GM23248 (cell line): ENCODE data around the gene MRAS. TPM values are rescaled to one million over a fixed set of nuclear protein-coding genes. Genes with fewer than 3 reads are reported as not detected.
"Not testable (repeated sequence)": the region's sequence is repeated elsewhere in the genome, so short reads cannot be mapped to it uniquely, and the experiment has no call there.

ENCODE experiments used
- DNase-seq: peaks from one replicate; pipeline ENCODE4 v3.0.0-alpha.2; 2015
- H2AFZ ChIP-seq: fragments of 200-600 bp; sonication (generic); 2 replicates; pipeline ENCODE4 v1.6.1; 2016; ENCODE audit warnings: antibody characterized with exemption
- H3F3A ChIP-seq: fragments of 200-600 bp; sonication (generic); 2 replicates; pipeline ENCODE4 v1.6.1; 2016; ENCODE audit warnings: mild to moderate bottlenecking, antibody characterized with exemption, mixed run types; ENCODE audit not compliant: insufficient read depth
- H3K27ac ChIP-seq: fragments of 200-600 bp; sonication (generic); 2 replicates; pipeline ENCODE4 v1.5.1; 2016; ENCODE audit warnings: mild to moderate bottlenecking
- H3K27me3 ChIP-seq: fragments of 200-600 bp; sonication (generic); replicated peaks from 2 replicates; pipeline ENCODE4 v1.6.1; 2016; ENCODE audit warnings: mild to moderate bottlenecking; ENCODE audit not compliant: insufficient read depth
- H3K36me3 ChIP-seq: fragments of 200-600 bp; sonication (generic); 2 replicates; pipeline ENCODE4 v1.6.1; 2016; ENCODE audit warnings: low read depth, mild to moderate bottlenecking
- H3K4me1 ChIP-seq: fragments of 200-600 bp; sonication (generic); 2 replicates; pipeline ENCODE4 v1.6.1; 2016; ENCODE audit warnings: mild to moderate bottlenecking; ENCODE audit not compliant: insufficient read depth
- H3K4me2 ChIP-seq: fragments of 200-600 bp; sonication (generic); one replicate; pipeline ENCODE4 v1.6.1; 2016; ENCODE audit warnings: mild to moderate bottlenecking; ENCODE audit not compliant: unreplicated experiment
- H3K4me3 ChIP-seq: fragments of 200-600 bp; sonication (generic); 2 replicates; pipeline ENCODE4 v1.5.1; 2016; ENCODE audit warnings: mild to moderate bottlenecking
- H3K79me2 ChIP-seq: fragments of 200-600 bp; sonication (generic); 2 replicates; pipeline ENCODE4 v1.6.1; 2016; ENCODE audit warnings: mild to moderate bottlenecking; ENCODE audit not compliant: insufficient read depth
- H3K9ac ChIP-seq: fragments of 200-600 bp; sonication (generic); 2 replicates; pipeline ENCODE4 v1.6.1; 2016; ENCODE audit warnings: mild to moderate bottlenecking
- H3K9me2 ChIP-seq: fragments of 200-600 bp; sonication (generic); 2 replicates; pipeline ENCODE4 v1.6.1; 2016; ENCODE audit warnings: mixed run types, mild to moderate bottlenecking, moderate library complexity; ENCODE audit not compliant: insufficient read depth
- H3K9me3 ChIP-seq: fragments of 200-600 bp; sonication (generic); one replicate; pipeline ENCODE4 v1.6.1; 2017; ENCODE audit warnings: low read depth
- H4K20me1 ChIP-seq: fragments of 200-600 bp; sonication (generic); 2 replicates; pipeline ENCODE4 v1.6.0; 2016; ENCODE audit not compliant: insufficient read depth
- EZH2 ChIP-seq: fragments of 200-600 bp; sonication (generic); IDR thresholded peaks from 2 replicates; pipeline ENCODE4 v1.6.1; 2018; ENCODE audit warnings: antibody characterized with exemption, mild to moderate bottlenecking; ENCODE audit not compliant: insufficient read depth, poor library complexity, severe bottlenecking
- EZH2phosphoT487 ChIP-seq: fragments of 200-600 bp; sonication (generic); IDR thresholded peaks from 2 replicates; pipeline ENCODE4 v1.6.1; 2018; ENCODE audit warnings: antibody characterized with exemption, moderate library complexity, mild to moderate bottlenecking, low read depth; ENCODE audit not compliant: insufficient read depth
- WGBS, 2 experiments: methylation state at CpG; one replicate each; pipeline ENCODE4 v1.1.6; 2015 to 2017; ENCODE audit warnings: low lambda C conversion rate in 2 of 2, low coverage in 1 of 2; ENCODE audit errors: missing lambda C conversion rate in 2 of 2; 5-methylcytosine and 5-hydroxymethylcytosine counted together
- in situ Hi-C: fragments of 300-500 bp; cut with MboI; formaldehyde crosslinking; loops from 2 replicates; pipeline ENCODE4 v1.15.0; 2020
- polyA plus RNA-seq: library from polyadenylated mRNA; unstranded; fragments of >200 nt; fragmentation: Nextera tagmentation; extraction: Ambion mirVana; gene quantifications from 2 replicates; pipeline ENCODE4 v1.2.1, GENCODE V29; 2016
- total RNA-seq: library from RNA; depleted of rRNA; stranded (reverse); fragments of >200 nt; shearing (Covaris generic); gene quantifications from 2 replicates; pipeline ENCODE4 v1.2.3, GENCODE V29; 2014

MRAS gene
- total and polyA plus RNA-seq, 2 experiments from 2014 or later = 54.9 to 65.1 TPM

GRCh38 chr3:138412821-138413551, 64.6 kb downstream of the MRAS start:
- peak overlapping the region; percentile 7 for H3K4me2 ChIP-seq
- no peaks in the 10 kb centered on the region for H3K9me2 ChIP-seq
- peak overlapping the region; percentile 16 for H3K27ac ChIP-seq
- H3F3A ChIP-seq = peaks cover 38% of the 10 kb centered on the region
- in situ Hi-C loops = no loop called here
- WGBS, 2 experiments = 26 to 28% methylated on average over 9 of the region's 9 CpGs
- no peaks in the 10 kb centered on the region for H4K20me1 ChIP-seq
- H3K9ac ChIP-seq = no peak overlapping the region
- H3K9me3 ChIP-seq = no peaks in the 10 kb centered on the region
- DNase-seq = peak; percentile 88
- H3K36me3 ChIP-seq = no peaks in the 10 kb centered on the region
- H3K27me3 ChIP-seq = no peaks in the 10 kb centered on the region
- H3K4me3 ChIP-seq = no peak overlapping the region
- no peak for TF ChIP-seq EZH2
- TF ChIP-seq EZH2phosphoT487 = no peak
- no peaks in the 10 kb centered on the region for H3K79me2 ChIP-seq
- peak overlapping the region; percentile 13; the same call in 1 of the 2 replicates for H2AFZ ChIP-seq
- peaks cover 22% of the 10 kb centered on the region for H3K4me1 ChIP-seq

- DNase-seq, H3K27ac ChIP-seq, H3K4me3 ChIP-seq, H3K9me3 ChIP-seq, H3K9me2 ChIP-seq, H2AFZ ChIP-seq, H3K36me3 ChIP-seq, H3K4me2 ChIP-seq, H3K9ac ChIP-seq, H3K79me2 ChIP-seq, H4K20me1 ChIP-seq, in situ Hi-C loops, H3K27me3 ChIP-seq: not testable (repeated sequence)
- 82 to 92% methylated on average over 4 of the region's 4 CpGs for WGBS, 2 experiments
- peaks cover 23% of the 10 kb centered on the region; the same call in 1 of the 2 replicates for H3F3A ChIP-seq
- peaks cover 11% of the 10 kb centered on the region for H3K4me1 ChIP-seq
These were observed 67.9 kb downstream of the MRAS start for GRCh38 chr3:138416236-138416635.

- no peaks in the 10 kb centered on the region for H3K9me2 ChIP-seq
- H3K4me2 ChIP-seq = no peak overlapping the region
- in situ Hi-C loops = no loop called here
- H3K4me3 ChIP-seq = no peak overlapping the region
- TF ChIP-seq EZH2 (no peak), EZH2phosphoT487 (no peak)
- peaks cover 6% of the 10 kb centered on the region for H3K4me1 ChIP-seq
- H3K9me3 ChIP-seq = no peaks in the 10 kb centered on the region
- H2AFZ ChIP-seq = no peak overlapping the region
- no peaks in the 10 kb centered on the region for H3K79me2 ChIP-seq
- no peak overlapping the region for H3K9ac ChIP-seq
- WGBS, 2 experiments = 16 to 17% methylated on average over 7 of the region's 7 CpGs
- no peaks in the 10 kb centered on the region for H3K36me3 ChIP-seq
- no peaks in the 10 kb centered on the region for H4K20me1 ChIP-seq
- peaks cover 10% of the 10 kb centered on the region; the same call in 1 of the 2 replicates for H3F3A ChIP-seq
- DNase-seq = peak; percentile 91
- no peaks in the 10 kb centered on the region for H3K27me3 ChIP-seq
- H3K27ac ChIP-seq = no peak overlapping the region
These were observed 69.2 kb downstream of the MRAS start for GRCh38 chr3:138417559-138417982.

- in situ Hi-C loops = no loop called here
- no peaks in the 10 kb centered on the region for H3K27me3 ChIP-seq
- H3K4me3 ChIP-seq = no peak overlapping the region
- no peak for TF ChIP-seq EZH2
- TF ChIP-seq EZH2phosphoT487 = no peak
- H3K9me3 ChIP-seq = no peaks in the 10 kb centered on the region
- no peaks in the 10 kb centered on the region for H3K4me1 ChIP-seq
- no peak overlapping the region for H2AFZ ChIP-seq
- no peak overlapping the region for H3K27ac ChIP-seq
- no peak for DNase-seq
- WGBS, 2 experiments = 58 to 61% methylated on average over 5 of the region's 5 CpGs
- no peaks in the 10 kb centered on the region for H3K9me2 ChIP-seq
- no peak overlapping the region for H3K9ac ChIP-seq
- 0 out of 2 replicates have a peak, but pooled peaks cover 1% of the 10 kb centered on the region for H3F3A ChIP-seq
- H4K20me1 ChIP-seq = no peaks in the 10 kb centered on the region
- H3K79me2 ChIP-seq = no peaks in the 10 kb centered on the region
- H3K4me2 ChIP-seq = no peak overlapping the region
- no peaks in the 10 kb centered on the region for H3K36me3 ChIP-seq
These were observed 70.3 kb downstream of the MRAS start for GRCh38 chr3:138418601-138419206.
